GM19328 (cell line): ENCODE data around the gene ENTPD8.

Experiments used
- ATAC-seq: cut with Tn5 transposase; IDR thresholded peaks from one replicate; pipeline ENCODE4 v1.9.1; 2021; ENCODE audit warnings: mild to moderate bottlenecking, moderate library complexity; ENCODE audit not compliant: unreplicated experiment

ENTPD8 gene, protein sequence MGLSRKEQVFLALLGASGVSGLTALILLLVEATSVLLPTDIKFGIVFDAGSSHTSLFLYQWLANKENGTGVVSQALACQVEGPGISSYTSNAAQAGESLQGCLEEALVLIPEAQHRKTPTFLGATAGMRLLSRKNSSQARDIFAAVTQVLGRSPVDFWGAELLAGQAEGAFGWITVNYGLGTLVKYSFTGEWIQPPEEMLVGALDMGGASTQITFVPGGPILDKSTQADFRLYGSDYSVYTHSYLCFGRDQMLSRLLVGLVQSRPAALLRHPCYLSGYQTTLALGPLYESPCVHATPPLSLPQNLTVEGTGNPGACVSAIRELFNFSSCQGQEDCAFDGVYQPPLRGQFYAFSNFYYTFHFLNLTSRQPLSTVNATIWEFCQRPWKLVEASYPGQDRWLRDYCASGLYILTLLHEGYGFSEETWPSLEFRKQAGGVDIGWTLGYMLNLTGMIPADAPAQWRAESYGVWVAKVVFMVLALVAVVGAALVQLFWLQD

DNA sequence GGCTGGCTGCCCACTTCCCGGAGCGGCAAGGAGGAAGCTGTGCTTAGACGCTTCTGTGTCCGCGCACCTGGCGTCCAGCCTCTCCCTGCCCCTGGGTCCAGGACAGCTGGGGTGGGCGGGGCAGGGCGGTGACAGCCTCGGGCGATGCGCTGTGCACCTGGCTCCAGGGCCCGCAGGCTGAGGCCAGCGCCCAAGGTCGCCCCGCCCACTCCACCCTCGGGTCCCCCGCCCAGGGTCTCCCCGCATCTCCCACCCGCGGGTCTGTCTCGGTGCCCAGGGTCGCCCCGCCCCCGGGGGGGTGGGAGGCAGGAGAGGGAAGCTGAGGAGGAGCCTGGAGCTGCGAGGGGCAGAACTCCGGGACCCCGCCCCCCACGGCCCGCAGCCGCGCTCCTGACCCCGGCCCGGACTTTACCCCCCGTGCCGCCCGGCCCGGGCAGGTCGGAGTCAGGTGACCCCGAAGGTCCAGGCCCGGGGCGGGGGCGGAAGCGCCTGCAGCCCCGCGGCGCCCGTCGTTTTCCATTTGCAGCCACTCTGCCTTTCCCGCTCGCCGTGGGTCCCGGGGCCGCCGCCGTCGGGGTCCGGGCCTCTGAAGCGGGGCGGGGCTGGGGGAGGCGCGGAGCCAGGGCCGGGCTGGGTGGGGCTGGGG, at the start of gene ENTPD8:
Gene ENTPD8 (minus strand): TSS at position 69 of the 646 bp plus-strand sequence. CDS start 3,072 bp downstream, outside the sequence.
- no peak for ATAC-seq

DNA sequence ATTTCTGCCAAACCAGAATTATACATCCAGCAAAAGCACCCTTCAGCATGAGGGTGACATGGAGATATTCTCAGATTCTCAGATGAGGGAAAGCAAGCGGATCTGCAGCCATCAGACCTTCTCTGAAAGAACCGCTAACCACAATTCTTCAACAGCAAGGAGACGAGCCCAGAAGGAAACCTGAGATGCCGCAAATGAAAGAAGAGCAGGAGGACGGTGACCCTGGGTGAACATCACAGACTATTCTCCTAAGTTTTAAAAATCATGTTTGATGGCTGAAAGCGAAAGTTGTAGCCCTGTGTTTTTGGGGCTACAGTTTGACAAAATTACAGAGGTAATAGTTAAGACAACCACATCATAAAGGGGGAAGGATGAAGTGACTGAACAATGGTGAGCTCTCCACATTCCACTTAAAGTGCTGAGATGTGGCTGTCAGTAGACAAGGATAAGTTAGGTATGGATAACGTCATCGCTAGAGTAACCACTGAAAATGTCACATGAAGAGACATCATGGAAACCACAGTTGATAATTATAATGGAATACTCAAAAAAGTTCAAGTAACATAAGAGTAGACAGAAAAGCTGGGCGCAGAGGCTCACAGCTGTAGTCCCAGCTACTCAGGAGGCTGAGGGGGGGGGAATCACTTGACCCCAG, 49.5 kb upstream of the ENTPD8 start:
- ATAC-seq: no peak

DNA sequence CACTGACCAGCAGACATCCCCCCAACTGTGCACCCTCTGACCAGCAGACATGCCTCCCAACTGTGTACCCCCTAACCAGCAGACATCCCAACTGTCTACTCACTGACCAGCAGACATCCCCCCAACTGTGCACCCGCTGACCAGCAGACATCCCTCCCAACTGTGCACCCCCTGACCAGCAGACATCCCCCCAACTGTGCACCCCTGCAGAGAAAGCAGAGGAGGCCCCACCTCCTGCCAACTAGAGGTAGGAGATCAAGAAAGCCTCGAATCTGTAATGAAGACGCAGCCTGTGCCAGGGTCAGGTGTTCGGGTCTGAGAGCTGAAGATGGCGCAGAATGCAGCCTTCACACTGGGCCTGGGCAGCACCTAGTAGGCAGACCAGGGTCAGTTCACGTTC, 47.7 kb upstream of the ENTPD8 start:
- no peak for ATAC-seq

DNA sequence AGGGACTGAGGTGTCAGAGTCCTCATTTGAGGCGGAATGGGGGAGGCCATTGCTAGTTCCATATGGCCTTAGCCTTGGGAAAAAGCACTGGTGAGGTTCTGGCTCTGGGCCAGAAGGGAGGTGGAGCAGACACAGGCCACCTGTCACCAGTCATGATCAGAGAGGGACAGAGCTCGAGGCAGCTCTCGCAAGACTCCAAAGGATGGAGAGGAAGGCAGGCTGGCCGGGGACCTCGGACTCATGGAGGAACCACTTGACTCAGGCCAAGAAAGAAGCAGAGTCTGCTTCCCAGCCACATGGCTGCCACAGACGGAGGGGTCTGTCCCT, 47.1 kb upstream of the ENTPD8 start:
- no peak for ATAC-seq

DNA sequence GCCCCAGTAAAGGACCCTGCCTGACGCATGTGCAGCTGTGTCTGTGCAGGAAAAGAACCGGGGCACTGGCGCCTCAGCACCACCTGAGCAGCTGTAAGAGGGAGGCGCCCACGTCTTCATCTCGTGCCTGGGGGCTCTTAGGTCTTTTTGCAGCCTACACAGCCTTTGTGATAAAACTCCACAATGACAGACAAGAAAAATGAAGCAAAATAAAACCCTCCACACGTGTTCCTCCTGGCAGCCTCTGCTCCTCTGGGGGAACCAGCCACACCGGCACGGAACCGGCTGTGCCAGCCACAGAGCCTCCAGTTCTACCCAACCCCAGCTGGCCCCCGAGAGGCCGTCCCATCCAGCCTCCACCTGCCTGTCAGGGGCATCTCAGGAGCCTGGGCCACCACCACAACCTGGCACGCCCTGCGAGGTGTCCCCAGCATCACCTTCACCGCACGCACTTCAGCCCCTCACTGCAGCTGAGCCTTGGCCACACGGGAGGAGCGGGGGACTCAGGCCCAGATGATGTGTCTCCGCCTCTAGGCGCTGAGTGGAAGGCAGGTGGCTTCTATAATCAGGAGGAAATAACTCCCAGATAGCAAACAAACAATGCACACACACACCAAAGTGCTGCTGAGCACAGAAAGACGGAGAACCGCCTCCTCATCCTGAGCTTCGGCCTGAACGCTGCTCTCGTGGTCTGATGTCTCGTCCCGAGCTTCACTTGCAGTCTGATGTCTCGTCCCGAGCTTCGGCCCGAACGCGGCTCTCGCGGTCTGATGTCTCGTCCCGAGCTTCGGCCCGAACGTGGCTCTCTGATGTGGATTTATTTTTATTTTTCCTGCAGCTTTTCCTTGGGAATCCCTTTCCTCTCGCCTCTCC, 46.5 kb upstream of the ENTPD8 start:
- ATAC-seq: no peak

DNA sequence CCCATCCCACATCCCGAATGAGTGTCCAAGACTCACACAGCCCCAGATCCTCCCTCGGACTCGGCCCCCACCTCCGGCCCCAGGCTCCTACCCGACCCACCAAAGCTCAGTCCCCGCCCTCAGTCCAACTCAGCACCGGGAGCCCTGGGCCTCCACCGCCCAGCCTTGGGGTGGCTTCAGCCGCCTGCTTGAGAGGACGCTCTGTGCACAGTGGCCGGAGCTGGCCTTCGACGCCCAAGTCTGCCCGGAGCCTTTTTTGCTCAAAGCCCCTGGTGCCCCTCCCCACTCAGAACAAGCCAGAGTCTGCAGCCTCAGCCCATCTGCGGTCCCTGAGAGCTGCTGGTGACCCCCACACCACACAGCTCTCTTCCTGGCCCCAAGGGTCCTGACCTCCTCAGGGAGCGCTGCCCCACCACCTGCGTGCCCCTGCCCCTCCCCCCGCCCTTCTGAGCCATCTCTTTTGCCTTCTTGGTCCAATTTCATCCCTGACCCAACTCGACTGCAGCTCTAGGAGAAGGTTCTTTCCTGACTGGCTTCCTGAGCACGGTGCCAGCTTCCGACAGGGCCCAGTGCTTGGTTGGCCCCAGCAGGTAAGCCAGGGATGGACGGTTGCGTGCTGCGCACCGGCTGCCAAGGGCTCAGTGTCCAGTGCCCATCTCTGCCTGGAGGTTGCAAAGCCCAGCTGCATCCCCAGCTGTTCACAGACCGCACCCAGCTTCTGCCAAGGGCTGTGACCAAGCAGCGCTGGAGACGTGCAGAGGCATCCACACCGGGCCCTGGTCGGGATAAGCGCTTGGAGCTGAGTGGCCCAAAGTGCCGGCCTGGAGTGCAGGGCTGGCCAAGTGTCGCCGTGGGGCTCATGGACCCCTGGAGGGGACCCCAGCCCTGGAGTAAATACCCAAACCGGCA, 45.6 kb upstream of the ENTPD8 start:
- ATAC-seq: no peak

DNA sequence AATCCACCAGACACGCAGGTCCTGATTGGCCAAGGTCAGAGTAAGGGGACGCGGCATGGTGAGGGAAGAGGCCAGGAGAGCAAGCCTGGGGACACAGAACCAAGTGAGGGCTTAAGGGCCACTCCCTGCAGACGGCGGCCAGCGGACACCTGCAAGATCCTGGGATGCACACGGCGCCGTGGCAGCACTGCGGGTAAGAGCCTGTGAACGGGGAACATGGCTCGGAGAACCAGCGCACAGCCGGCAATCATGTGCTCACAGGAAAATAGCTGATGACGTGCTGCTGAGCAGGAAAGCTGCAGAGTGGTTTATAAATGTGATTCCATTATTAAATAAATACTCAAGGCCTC, 45.0 kb upstream of the ENTPD8 start:
- no peak for ATAC-seq

DNA sequence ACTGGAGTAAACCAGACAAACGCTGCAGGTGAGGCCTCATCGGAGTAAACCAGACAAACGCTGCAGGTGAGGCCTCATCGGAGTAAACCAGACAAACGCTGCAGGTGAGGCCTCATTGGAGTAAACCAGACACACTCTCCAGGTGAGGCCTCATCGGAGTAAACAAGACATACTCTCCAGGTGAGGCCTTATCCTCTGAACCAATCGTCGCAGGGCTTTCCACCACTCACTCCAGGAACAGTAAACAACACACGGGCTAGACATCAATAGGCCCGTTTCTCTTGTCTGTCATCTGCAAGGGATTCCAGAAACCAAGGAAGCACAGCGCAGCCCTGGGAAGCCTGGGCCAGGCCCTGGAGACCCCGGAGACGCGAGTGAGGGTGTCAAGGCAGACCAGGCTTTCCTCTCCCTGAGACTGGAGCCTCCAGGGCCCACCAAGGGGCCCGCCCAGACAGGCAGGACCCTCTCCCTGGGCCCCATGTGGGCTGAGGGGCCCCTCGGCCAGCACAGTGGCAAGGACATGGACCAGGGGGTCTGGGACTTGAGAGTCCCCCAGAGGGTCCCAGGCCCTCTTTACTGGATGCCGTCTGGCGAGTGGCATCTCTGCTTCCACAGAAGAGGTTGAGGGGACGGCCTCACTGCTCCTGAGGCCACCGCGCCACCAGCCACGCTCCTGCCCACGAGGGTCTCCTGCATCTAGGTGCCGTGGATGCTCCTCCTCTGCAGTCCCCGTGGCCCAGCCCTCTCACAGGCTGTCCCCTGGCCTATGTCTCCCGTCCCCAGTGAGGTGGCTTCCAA, 44.4 kb upstream of the ENTPD8 start:
- ATAC-seq: no peak

DNA sequence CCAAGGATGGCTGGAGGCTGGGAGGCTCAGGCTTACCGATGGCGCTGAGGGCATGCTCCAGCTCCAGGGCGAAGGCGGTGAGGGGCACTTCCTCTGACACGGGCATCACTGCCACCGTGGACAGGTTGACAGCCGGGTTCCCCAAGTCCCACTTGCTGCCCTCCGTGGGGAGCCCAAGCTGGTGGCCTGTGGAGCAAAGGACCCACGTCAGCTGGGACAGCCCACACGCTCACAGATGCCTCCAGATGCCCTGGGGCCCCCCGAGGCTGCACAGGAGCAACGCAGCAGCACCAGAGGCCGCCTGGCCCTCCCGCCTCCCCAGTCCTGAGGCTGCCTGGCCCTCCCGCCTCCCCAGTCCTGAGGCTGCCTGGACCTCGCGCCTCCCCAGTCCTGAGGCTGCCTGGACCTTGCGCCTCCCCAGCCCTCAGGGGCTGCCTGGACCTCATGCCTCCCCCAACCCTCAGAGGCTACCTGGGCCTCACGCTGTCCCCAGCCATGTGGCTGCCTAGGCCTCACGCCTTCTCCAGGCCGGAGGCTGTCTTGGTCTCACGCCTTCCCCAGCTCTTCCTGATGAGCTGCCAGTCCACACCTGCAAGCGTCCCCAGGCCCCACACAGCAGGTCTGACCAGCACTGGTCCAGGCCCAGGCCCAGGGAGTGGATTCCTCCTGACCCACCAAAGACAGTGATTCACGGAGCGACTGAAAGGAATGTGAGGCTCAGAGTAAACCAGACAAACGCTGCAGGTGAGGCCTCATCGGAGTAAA, 43.6 kb upstream of the ENTPD8 start:
- no peak for ATAC-seq

DNA sequence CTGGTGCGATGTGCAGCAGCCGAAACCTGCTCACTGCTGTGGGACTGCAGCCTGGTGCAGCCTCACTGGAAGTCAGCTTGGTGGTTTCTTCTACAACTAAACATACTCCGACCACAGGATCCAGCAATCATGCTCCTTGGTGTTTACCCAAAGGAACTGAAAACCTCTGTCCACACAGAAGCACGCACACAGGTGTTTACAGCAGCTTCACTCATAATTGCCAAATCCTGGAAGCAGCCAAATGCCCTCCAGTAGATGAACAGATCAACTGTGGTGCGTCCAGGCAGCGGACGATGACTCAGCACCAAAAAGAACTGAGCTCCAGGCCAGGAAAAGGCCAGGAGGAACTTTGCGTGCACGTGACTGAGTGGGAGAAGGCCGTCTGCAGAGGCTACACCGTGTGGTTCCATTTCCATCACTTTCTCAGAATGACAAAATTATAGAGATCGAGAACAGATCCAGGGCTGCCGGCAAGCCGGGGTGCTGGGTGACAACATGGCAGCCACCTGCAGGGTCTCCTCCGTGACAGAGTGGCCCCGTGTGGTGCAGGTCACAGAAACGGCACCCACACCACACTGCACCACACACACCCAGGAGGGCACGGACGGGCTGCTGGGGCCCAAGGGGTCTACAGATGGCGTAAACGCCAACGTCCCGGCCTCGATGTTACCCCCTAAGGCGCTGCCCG, 41.1 kb upstream of the ENTPD8 start:
- no peak for ATAC-seq

DNA sequence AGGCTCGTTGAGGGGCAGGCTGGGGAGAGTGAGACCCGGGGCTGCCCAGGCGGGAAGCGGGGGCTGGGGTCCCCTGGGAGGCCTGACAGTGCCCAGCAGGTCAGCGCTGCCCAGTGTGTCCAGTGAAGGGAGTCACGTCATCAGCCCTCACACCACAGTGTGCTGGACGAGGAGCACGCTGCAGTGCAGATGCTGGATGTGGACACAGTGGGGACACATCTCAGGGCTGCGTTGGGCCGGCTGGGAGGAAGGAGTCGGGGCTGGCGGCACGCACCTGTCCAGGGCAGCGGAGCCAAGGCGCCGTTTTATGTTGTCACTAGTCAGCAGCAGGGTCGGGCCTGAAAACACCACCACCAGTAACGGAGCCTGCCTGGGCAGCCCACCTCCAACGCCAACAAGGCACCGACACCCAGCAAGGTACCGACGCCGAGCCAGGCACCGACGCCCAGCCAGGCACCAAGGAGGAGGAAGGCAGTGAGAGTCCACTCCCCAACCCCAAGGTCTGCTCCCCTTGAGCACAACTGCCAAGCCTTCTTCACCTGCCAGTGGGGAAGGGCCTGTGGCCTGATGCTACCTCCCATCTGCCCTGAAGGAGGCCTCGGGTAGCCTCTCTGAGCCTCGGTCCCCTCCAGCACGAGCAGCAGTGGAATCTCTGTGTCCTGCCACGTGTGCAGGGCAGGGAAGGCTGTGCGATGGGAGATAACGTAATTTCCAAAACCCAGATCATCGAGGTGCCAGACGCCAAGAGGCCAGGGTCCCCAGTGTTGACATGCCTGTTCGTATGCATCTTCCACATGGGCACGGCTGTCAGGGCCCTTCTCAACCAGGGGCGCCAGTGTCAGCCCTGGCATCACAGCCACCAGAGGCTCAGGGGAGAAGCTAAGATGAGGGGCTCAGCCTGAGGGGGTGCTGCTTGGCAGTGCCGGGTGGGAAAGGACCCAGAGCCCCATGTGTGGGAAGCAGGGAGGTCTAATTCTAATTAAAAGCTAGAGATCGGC, 39.8 kb upstream of the ENTPD8 start:
- no peak for ATAC-seq

DNA sequence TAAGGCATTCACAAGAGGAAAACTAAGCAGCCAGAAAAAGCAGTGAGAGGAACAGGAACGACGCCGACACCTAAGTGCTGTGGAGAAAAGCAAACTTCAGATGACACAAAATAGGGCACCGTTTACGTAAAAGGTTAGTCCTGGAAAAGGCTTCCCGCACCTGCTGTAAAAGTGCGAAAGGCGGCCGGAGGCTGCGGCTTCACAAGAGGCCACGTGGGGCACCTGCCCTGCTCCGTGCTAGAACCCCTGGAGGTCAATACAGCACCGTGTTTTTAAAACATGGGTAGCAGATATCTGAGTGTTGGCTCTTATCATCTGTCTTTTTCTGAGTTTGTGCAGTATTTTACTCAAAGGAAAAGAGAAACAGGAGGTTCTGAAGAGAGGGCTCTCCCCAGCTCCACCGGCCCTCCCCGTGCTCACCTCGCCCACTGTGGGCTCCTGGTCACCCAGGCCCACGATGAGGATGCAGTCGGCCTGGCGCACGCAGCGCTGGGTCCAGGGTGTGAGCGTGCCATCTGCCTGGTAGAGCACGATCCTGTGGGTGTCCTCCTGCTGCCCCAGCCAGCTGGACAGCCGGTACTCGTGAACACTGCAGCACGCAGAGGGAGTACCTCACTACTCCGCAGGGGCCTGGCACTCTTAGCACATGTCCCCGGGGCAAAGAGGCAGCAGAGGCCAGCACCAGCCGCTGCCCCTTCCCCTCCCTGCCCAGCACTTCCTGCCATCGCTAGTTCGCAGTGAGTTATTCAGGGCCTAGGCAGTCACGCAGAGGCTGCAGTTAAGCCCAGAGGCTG, 38.9 kb upstream of the ENTPD8 start:
- ATAC-seq: no peak

DNA sequence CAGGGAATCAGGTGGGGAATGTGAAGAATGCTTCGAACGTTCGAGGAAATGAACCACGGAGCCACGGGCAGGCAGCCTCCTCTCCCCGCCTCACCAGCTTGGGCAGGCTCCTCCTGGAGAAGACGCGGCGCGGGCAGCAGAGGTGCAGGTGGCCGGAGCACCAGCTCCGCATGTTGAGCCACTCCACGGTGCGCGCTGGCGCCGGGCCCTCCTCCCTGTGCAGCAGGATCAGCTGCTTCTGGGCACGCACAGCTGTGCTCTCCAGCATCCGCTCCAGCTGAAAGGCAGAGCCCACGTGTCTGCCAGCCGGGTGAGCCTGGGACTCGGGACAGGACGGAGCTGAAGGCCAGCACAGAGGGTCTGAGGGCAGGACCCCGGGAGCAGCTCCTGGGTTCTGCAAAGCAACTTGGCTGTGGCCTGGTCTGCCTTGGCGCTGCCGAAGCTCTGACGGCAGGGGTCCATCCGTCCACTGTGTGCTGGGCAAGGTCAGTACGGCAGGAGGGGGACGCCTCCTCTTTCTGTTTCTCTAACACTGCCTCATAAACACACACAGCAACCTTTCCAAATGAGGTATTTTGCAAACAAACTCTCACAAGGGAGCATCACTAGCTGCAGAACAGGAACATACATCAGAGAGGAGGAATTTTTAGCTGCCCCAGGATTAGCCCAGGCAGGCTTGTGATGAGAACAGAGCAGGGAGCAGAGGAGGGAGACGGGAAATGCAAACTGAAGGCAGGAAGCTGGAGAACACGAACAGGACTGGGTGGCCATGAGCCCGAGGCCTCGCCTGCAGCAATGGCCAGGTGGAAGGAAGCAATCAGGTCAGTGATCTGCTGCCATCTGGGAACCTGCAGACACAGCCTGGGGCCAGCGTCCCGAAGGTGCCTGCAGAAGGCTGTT, 38.1 kb upstream of the ENTPD8 start:
- ATAC-seq: no peak

DNA sequence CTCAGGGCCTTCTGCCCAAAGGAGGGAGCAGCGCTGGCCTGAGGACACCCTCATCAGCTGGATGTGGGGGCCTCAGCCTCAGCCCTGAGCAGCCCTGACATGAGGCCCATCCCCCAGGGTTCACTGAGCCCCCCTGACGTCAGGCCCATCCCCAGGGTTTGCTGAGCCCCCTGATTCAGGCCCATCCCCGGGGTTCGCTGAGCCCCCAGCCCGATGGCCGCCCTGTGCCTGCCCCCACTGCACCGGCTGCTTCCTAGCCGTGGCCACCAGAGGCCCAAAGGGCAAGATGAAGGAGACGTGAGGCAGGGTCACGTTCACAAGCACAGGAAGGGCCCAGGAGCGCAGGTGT, 37.4 kb upstream of the ENTPD8 start:
- no peak for ATAC-seq
